Mammary epithelial cell (primary cell): ENCODE measurements around the gene ENTREP1.

Experiments used
- EZH2 ChIP-seq: IDR thresholded peaks from 2 replicates; pipeline ENCODE4 v1.6.1; 2012; ENCODE audit warnings: low read length, inconsistent platforms, borderline replicate concordance
- TF ChIP-seq, protein P1 (sequence below), 2 donors: IDR thresholded peaks in 1 of 2; conservative IDR thresholded peaks in 1 of 2; 2 replicates each; pipeline ENCODE4 v1.5.1; 2011 to 2012; ENCODE audit warnings: inconsistent platforms in 2 of 2, low read length in 2 of 2, mild to moderate bottlenecking in 2 of 2, control low read depth in 1 of 2, low read depth in 1 of 2; ENCODE audit not compliant: insufficient read depth in 1 of 2; ENCODE audit errors: extremely low read depth in 1 of 2

- TF ChIP-seq EZH2 = no peak
- TF ChIP-seq, protein P1, sequence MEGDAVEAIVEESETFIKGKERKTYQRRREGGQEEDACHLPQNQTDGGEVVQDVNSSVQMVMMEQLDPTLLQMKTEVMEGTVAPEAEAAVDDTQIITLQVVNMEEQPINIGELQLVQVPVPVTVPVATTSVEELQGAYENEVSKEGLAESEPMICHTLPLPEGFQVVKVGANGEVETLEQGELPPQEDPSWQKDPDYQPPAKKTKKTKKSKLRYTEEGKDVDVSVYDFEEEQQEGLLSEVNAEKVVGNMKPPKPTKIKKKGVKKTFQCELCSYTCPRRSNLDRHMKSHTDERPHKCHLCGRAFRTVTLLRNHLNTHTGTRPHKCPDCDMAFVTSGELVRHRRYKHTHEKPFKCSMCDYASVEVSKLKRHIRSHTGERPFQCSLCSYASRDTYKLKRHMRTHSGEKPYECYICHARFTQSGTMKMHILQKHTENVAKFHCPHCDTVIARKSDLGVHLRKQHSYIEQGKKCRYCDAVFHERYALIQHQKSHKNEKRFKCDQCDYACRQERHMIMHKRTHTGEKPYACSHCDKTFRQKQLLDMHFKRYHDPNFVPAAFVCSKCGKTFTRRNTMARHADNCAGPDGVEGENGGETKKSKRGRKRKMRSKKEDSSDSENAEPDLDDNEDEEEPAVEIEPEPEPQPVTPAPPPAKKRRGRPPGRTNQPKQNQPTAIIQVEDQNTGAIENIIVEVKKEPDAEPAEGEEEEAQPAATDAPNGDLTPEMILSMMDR (conservative IDR thresholded peaks at IDR 0.05 in 1 of 2, IDR thresholded peaks at IDR 0.05 in 1 of 2; ENCODE audit: extremely low read depth in 1 of 2, insufficient read depth in 1 of 2, low read depth in 1 of 2, low read length in 2 of 2) = no peak
Measured at GRCh38 chr9:69322256-69322655, 2.8 kb upstream of the ENTREP1 start.
